GM13977 (cell line): ENCODE measurements around the gene HSPA12B.

Source experiments
- DNase-seq: peaks from one replicate; pipeline ENCODE4 v3.0.0; 2012; ENCODE audit warnings: low spot score
- in situ Hi-C: fragments of 300-500 bp; cut with MboI; formaldehyde crosslinking; loops from one replicate; pipeline ENCODE4 v1.12.0; 2022; ENCODE audit warnings: low sequenced_read_pairs, low pct_unique_long_range_greater_than_20kb, mixed read lengths, inconsistent platforms; ENCODE audit not compliant: unreplicated experiment
- TF ChIP-seq, protein P1 (sequence below): IDR thresholded peaks from 2 replicates; pipeline ENCODE4 v1.5.1; 2012; ENCODE audit warnings: mild to moderate bottlenecking, control low read depth; ENCODE audit not compliant: insufficient read depth; ENCODE audit errors: extremely low read depth, missing control alignments

The HSPA12B gene

DNA sequence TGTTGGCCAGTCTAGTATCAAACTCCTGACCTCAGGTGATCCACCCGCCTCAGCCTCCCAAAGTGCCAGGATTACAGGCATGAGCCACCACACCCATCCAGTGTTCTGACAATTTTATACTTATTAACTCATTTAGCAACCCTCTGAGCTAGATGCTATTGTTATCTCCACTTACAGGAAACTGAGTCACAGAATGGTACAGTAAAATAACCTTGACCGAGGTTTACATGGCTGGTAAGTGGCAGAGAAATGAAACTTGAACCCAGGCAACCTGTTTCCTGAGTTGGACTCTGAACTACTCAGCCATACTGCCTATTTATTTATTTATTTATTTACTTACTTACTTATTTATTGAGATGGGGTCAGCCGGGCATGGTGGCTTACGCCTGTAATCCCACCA is 13.4 kb upstream of the HSPA12B start:
- in situ Hi-C loops, result no loop called here
- TF ChIP-seq, protein P1, sequence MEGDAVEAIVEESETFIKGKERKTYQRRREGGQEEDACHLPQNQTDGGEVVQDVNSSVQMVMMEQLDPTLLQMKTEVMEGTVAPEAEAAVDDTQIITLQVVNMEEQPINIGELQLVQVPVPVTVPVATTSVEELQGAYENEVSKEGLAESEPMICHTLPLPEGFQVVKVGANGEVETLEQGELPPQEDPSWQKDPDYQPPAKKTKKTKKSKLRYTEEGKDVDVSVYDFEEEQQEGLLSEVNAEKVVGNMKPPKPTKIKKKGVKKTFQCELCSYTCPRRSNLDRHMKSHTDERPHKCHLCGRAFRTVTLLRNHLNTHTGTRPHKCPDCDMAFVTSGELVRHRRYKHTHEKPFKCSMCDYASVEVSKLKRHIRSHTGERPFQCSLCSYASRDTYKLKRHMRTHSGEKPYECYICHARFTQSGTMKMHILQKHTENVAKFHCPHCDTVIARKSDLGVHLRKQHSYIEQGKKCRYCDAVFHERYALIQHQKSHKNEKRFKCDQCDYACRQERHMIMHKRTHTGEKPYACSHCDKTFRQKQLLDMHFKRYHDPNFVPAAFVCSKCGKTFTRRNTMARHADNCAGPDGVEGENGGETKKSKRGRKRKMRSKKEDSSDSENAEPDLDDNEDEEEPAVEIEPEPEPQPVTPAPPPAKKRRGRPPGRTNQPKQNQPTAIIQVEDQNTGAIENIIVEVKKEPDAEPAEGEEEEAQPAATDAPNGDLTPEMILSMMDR, result no peak
- DNase-seq, result no peak

DNA sequence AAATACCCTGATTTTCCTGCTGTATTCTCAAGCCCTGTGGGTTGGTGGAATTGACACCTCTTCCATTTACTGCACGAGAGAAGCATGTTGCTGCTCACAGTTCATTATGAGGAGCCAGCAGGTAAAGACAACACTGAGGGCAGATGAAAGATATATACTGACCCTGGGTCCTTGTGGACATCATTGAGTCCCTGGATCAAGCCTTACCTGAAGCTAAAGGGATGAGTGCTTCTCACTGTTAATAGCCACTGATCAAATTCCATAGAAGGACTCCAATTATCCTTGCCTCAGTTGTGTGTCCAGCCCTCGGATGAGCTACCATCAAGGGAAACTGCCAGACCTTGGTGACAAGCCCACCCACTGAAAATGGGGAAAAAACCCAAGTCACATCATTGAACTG is 12.4 kb upstream of the HSPA12B start:
- TF ChIP-seq, protein P1, result no peak
- no peak for DNase-seq
- in situ Hi-C loops, result no loop called here

GRCh38 chr20:3720626-3721025 is 11.9 kb upstream of the HSPA12B start:
- no peak for DNase-seq
- in situ Hi-C loops, result no loop called here
- TF ChIP-seq, protein P1, result no peak

DNA sequence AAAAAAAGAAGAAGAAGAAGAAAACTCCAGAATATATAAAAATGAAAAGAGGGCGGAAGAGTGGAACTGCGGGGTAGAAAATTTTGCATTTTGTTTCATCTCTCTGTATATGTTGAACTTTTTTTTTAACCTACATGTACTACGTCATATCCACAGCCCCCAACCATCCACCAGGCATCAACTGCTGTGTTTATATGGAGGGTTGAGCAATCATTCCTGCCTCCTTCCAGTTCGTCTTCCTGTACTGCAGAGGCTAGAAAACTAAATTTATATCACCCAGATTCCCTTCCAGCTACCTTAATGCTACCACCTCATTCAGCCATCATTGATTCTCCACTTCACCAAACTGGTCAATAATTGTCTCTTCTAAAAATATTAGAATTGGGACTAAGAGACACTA is 10.6 kb upstream of the HSPA12B start:
- TF ChIP-seq, protein P1, result no peak
- no peak for DNase-seq
- in situ Hi-C loops, result no loop called here

DNA sequence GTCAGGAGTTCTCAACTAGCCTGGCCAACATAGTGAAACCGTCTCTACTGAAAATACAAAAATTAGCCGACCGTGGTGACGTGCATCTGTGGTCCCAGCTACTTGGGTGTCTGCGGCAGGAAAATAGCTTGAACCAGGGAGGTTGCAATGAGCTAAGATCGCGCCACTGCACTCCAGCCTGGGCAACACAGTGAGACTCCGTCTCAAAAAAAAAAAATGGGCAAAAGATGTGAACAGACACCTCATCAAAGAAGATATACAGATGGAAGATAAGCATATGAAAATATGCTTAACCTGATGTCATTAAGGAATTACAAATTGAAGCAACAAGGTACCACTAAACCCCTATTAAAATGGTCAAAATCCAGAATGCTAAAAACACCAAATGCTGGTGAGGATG is 9.2 kb upstream of the HSPA12B start:
- DNase-seq, result no peak
- in situ Hi-C loops, result no loop called here
- TF ChIP-seq, protein P1, result no peak

DNA sequence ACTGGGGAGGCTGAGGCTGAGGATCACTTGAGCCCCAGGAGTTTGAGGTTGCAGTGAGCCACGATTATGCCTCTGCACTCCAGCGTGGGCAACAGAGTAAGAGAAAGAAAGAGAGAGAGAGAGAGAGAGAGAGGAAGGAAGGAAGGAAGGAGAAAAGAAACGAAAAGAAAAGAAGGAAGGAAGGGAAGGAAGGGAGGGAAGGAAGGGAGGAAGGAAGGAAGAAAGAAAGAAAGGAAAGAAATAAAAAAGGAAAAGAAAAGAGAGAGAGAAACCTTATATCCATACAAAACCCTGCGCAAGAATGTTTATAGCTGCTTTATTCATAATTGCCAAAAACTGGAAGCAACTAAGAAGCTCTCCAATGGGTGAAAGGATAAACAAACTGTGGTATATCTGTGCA is 8.1 kb upstream of the HSPA12B start:
- TF ChIP-seq, protein P1, result no peak
- no peak for DNase-seq
- in situ Hi-C loops, result no loop called here
